Measurements from ENCODE around the gene SLC6A3.

The SLC6A3 gene

DNA sequence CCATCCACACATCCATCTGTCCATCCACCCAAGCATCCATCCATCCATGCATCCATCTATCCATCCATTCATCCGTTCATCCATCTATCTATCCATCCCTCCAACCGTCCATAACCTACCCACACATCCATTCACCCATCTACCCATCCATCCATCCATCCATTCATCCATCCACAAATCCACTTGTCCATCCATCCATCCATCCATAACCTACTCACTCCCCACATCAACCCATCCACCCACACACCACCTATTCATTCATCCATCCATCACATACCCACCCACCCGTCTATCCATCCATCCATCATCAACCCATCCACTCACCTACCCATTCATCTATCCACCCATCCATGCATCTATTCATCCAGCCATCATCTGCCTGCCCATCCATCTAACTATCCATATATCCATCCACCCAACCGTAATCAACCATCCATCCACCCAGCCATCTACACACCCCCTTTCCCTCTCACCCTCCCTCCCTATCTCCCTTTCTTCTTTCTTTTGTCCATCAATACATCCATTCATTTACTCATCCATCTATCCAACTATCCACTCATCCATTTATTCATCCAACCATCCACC, 56.8 kb downstream of the SLC6A3 start:
- Histone ChIP-seq H3K9ac (ENCODE audit: low read depth in 1 of 2, low read length in 2 of 2) (no peak overlapping the region), H3K27ac (ENCODE audit: low read depth, low read length) (no peak overlapping the region), H3K9me3 (ENCODE audit: control insufficient read depth in 1 of 2, low read length in 2 of 2) (no peaks in the 10 kb centered on the region), H3K4me3 (ENCODE audit: low read depth in 1 of 2, low read length in 2 of 2) (no peak overlapping the region), H3K36me3 (ENCODE audit: control insufficient read depth in 1 of 2, insufficient read depth in 2 of 2, low read length in 2 of 2) (no peaks in the 10 kb centered on the region), H3K4me1 (ENCODE audit: control insufficient read depth in 1 of 2, insufficient read depth in 2 of 2, low read length in 2 of 2) (peaks cover 14 to 20% of the 10 kb centered on the region in 2 donors), H3K27me3 (ENCODE audit: control insufficient read depth in 1 of 2, insufficient read depth in 2 of 2, low read length in 2 of 2) (peaks cover 0 to 9% of the 10 kb centered on the region in 2 donors)

DNA sequence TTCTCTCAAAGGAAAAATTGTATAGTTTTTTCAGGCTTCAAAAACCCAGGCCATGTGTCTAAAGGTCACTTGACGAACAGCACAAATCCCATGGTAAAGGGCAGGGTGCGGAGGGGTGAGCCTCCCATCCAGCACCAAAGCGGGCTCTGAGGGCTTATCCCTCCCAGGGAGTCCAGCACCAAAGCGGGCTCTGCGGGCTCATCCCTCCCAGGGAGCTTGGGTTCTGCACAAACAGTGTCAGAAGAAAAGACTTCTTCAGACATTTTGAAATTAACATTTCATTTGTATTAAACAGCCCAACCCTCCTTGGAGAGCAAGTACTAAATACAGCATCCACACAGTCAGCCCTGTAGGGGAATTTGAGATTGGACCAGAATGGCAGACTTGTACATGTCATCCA, 57.4 kb downstream of the SLC6A3 start:
- H3K9ac ChIP-seq (ENCODE audit: low read depth in 1 of 2, low read length in 2 of 2) = no peak overlapping the region
- H3K27ac ChIP-seq (ENCODE audit: low read depth, low read length) = no peak overlapping the region
- H3K36me3 ChIP-seq (ENCODE audit: control insufficient read depth in 1 of 2, insufficient read depth in 2 of 2, low read length in 2 of 2) = no peaks in the 10 kb centered on the region
- no peaks in the 10 kb centered on the region for H3K9me3 ChIP-seq (ENCODE audit: control insufficient read depth in 1 of 2, low read length in 2 of 2)
- peaks cover 14 to 20% of the 10 kb centered on the region in 2 donors for H3K4me1 ChIP-seq (ENCODE audit: control insufficient read depth in 1 of 2, insufficient read depth in 2 of 2, low read length in 2 of 2)
- H3K4me3 ChIP-seq (ENCODE audit: low read depth in 1 of 2, low read length in 2 of 2) = no peak overlapping the region
- H3K27me3 ChIP-seq (ENCODE audit: control insufficient read depth in 1 of 2, insufficient read depth in 2 of 2, low read length in 2 of 2) = peaks cover 0 to 7% of the 10 kb centered on the region in 2 donors

DNA sequence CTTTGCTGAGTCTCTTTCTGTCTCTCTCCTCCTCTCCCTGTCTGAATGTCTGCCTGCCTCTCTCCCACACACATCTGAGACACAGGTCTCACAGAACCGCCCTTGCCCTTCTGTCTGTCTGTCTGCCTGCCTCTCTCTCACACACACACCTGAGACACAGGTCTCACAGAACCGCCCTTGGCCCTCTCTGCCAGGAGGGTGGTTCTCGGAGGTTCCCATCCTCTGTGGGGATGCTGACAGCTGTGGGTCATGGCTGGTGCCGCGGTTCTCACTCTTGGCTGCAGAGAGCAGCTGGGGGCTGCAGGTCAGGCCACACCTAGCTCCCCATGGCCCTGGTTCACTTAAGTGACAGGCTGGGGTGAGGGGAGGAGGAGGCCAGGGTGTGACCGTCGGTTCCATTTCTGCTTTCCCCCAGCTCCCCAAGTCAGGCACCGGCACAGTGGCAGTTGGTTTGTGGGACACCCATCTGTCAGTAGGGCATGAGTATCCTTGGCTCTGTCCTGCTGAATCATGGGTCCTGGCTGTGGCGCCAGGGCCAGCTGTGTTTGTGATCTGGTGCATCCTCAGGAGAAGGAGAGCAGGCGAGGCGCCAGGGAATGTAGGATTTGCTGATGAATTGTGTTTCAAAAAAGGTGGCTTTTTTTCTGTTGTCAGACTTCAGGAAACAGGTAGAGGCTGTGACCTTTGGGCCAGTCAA, 58.0 kb downstream of the SLC6A3 start:
- no peak overlapping the region for H3K27ac ChIP-seq (ENCODE audit: low read depth, low read length)

DNA sequence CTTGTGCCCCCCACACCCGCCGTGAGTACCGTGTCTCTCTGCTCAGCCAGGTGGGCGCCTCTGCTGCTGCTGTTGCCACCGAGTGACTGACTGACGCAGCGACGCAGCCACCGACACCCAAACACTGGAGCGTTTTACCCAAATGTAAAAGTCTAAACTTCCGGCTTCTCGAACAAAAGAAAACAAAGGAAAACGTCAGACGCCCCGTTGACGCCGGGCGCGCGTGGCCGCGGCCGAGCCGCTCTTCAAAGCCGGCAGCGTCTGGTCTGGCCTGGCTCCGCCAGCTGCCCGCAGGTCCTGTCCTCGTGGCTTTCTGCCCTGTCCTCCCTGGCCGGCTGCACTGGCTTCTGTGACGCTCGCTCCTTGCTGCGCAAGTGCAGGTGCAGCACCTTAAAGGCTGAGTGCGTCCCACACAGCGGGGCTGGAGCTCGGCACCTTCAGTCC, 58.9 kb downstream of the SLC6A3 start:
- peak overlapping the region; percentile 80 to 85 for H3K9ac ChIP-seq (ENCODE audit: low read depth in 1 of 2, low read length in 2 of 2)
- H3K27ac ChIP-seq (ENCODE audit: low read depth, low read length) = peak overlapping the region; percentile 77
- H3K4me3 ChIP-seq (ENCODE audit: low read depth in 1 of 2, low read length in 2 of 2) = peak overlapping the region; percentile 74 to 79
- peaks cover 0 to 5% of the 10 kb centered on the region in 2 donors for H3K27me3 ChIP-seq (ENCODE audit: control insufficient read depth in 1 of 2, insufficient read depth in 2 of 2, low read length in 2 of 2)
- H3K36me3 ChIP-seq (ENCODE audit: control insufficient read depth in 1 of 2, insufficient read depth in 2 of 2, low read length in 2 of 2) = no peaks in the 10 kb centered on the region
- H3K9me3 ChIP-seq (ENCODE audit: control insufficient read depth in 1 of 2, low read length in 2 of 2) = no peaks in the 10 kb centered on the region
- H3K4me1 ChIP-seq (ENCODE audit: control insufficient read depth in 1 of 2, insufficient read depth in 2 of 2, low read length in 2 of 2) = peaks cover 12 to 14% of the 10 kb centered on the region in 2 donors

More for the DNA sequence above, 58.0 kb downstream of the SLC6A3 start:
- no peaks in the 10 kb centered on the region for H3K36me3 ChIP-seq (ENCODE audit: control insufficient read depth in 1 of 2, insufficient read depth in 2 of 2, low read length in 2 of 2)
- peak overlapping the region in 1 of 2 donors; percentile 85 for H3K9ac ChIP-seq (ENCODE audit: low read depth in 1 of 2, low read length in 2 of 2)
- H3K4me3 ChIP-seq (ENCODE audit: low read depth in 1 of 2, low read length in 2 of 2) = no peak overlapping the region
- H3K27me3 ChIP-seq (ENCODE audit: control insufficient read depth in 1 of 2, insufficient read depth in 2 of 2, low read length in 2 of 2) = peaks cover 0 to 5% of the 10 kb centered on the region in 2 donors
- no peaks in the 10 kb centered on the region for H3K9me3 ChIP-seq (ENCODE audit: control insufficient read depth in 1 of 2, low read length in 2 of 2)
- H3K4me1 ChIP-seq (ENCODE audit: control insufficient read depth in 1 of 2, insufficient read depth in 2 of 2, low read length in 2 of 2) = peaks cover 14 to 20% of the 10 kb centered on the region in 2 donors

DNA sequence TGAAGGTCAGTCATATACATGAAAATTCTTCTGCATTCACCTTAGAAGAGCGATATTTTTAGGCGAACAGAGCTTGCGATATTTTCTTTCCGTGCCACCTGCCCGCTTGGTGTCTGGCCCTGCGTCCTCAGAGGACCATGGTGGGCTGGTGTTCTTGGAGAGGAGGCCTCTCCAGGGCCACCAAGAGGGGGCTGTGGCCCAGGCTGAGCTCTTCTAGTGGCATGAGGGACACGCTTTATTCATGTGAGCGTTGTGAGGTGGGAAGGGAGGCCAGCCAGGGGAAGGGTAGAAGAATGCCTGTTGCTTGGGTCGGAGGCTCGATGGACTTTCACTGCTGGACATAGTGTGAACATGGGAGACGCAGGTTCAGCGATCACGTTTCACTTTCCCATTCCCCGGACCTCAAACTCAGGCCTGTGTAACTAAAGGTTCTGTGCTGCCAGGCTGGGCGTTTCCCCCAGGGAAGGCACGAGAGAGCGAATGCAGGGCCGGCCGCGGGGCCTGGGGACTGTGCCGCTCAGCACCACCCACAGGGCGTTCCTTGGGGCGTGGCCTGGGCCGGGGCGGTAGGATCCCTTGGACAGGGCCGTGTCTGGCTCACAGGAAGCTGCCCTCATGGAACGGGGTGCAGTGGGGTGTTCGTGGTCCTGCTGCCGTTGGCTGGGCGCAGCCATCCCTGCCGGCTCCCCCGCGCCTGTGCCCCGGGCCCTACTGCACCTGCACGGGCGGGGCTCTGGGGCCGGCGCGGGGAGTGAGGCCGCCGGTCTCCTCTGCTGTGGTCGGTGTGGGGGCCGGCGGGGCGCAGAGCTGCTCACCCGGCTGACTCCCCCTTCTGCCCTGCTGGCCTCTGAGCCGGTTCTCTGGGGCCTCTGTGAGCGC, 59.6 kb downstream of the SLC6A3 start:
- peak overlapping the region; percentile 80 to 85 for H3K9ac ChIP-seq (ENCODE audit: low read depth in 1 of 2, low read length in 2 of 2)
- peaks cover 4 to 5% of the 10 kb centered on the region in 2 donors for H3K27me3 ChIP-seq (ENCODE audit: control insufficient read depth in 1 of 2, insufficient read depth in 2 of 2, low read length in 2 of 2)
- peak overlapping the region; percentile 74 to 79 for H3K4me3 ChIP-seq (ENCODE audit: low read depth in 1 of 2, low read length in 2 of 2)
- no peaks in the 10 kb centered on the region for H3K36me3 ChIP-seq (ENCODE audit: control insufficient read depth in 1 of 2, insufficient read depth in 2 of 2, low read length in 2 of 2)
- peaks cover 13 to 14% of the 10 kb centered on the region in 2 donors for H3K4me1 ChIP-seq (ENCODE audit: control insufficient read depth in 1 of 2, insufficient read depth in 2 of 2, low read length in 2 of 2)
- H3K9me3 ChIP-seq (ENCODE audit: control insufficient read depth in 1 of 2, low read length in 2 of 2) = no peaks in the 10 kb centered on the region
- peak overlapping the region; percentile 77 for H3K27ac ChIP-seq (ENCODE audit: low read depth, low read length)

DNA sequence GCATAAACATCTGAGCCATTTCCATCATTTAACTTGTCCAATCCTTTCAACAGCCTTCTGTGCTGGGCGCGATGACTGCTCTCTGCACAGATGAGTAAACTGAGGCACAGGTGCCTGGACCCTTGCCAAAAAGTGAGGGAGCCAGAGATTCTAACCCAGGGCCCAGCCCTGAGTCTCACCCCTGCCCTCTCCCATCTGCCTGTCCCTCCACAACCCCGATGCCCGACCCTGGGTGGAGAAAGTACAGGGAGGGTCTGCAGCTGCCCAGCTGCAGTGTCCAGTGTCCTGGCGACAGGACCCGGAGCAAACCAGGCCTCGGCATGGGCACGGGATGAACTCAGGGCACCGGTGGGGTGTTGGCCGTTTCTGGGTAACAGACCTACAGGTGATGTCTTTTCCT, 60.7 kb downstream of the SLC6A3 start:
- Histone ChIP-seq H3K27me3 (ENCODE audit: control insufficient read depth in 1 of 2, insufficient read depth in 2 of 2, low read length in 2 of 2) (peaks cover 4 to 5% of the 10 kb centered on the region in 2 donors), H3K9me3 (ENCODE audit: control insufficient read depth in 1 of 2, low read length in 2 of 2) (no peaks in the 10 kb centered on the region), H3K36me3 (ENCODE audit: control insufficient read depth in 1 of 2, insufficient read depth in 2 of 2, low read length in 2 of 2) (no peaks in the 10 kb centered on the region), H3K9ac (ENCODE audit: low read depth in 1 of 2, low read length in 2 of 2) (no peak overlapping the region), H3K4me3 (ENCODE audit: low read depth in 1 of 2, low read length in 2 of 2) (no peak overlapping the region), H3K4me1 (ENCODE audit: control insufficient read depth in 1 of 2, insufficient read depth in 2 of 2, low read length in 2 of 2) (peaks cover 14 to 16% of the 10 kb centered on the region in 2 donors), H3K27ac (ENCODE audit: low read depth, low read length) (no peak overlapping the region)

DNA sequence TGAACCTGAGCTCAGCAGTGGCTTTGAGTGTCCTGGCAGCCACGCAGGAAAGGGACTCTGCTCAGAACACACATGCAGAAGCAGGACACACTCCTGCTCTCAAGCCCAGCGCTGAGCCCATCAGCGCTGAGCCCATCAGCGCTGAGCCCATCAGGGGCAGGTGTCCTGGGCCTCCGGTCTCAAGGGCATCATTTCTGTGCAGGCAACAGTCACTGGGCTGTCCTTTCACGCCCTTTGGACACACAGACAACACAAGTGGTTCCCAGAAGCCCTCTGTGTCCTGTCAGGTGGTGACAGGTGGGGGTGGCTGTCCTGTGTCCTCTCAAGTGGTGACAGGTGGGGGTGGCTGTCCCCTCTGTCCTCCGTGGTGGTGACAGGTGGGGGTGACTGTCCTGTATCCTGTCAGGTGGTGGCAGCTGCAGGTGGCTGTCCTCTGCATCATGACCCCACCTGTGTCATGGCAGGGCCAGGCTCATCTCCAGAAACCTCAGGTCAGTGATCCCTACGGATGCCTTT, 61.3 kb downstream of the SLC6A3 start:
- Histone ChIP-seq H3K27ac (ENCODE audit: low read depth, low read length) (no peak overlapping the region), H3K4me1 (ENCODE audit: control insufficient read depth in 1 of 2, insufficient read depth in 2 of 2, low read length in 2 of 2) (peaks cover 14 to 16% of the 10 kb centered on the region in 2 donors), H3K9ac (ENCODE audit: low read depth in 1 of 2, low read length in 2 of 2) (no peak overlapping the region), H3K9me3 (ENCODE audit: control insufficient read depth in 1 of 2, low read length in 2 of 2) (no peaks in the 10 kb centered on the region), H3K27me3 (ENCODE audit: control insufficient read depth in 1 of 2, insufficient read depth in 2 of 2, low read length in 2 of 2) (peaks cover 4 to 8% of the 10 kb centered on the region in 2 donors), H3K4me3 (ENCODE audit: low read depth in 1 of 2, low read length in 2 of 2) (no peak overlapping the region), H3K36me3 (ENCODE audit: control insufficient read depth in 1 of 2, insufficient read depth in 2 of 2, low read length in 2 of 2) (no peaks in the 10 kb centered on the region)

DNA sequence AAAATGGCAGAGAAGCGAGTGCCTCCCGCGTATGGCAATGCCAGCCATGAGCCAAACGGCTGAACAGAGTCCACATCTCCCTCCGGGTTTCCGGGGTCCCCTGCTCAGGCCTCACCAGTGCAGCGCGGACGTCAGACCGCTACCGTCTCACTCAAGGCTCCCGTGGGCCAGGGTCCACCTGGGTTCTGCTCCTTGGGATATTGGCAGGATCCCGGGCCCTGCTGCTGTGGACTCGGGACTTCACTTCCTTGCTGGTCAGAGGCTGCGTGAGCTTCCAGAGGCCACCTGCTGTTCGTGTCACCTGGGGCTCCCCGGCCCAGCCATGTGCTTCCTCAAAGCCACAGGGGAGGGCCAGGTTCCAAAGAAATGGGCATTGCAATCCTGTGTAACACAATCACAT, 61.9 kb downstream of the SLC6A3 start:
- no peak overlapping the region for H3K27ac ChIP-seq (ENCODE audit: low read depth, low read length)
- H3K4me1 ChIP-seq (ENCODE audit: control insufficient read depth in 1 of 2, insufficient read depth in 2 of 2, low read length in 2 of 2) = peaks cover 14 to 16% of the 10 kb centered on the region in 2 donors
- H3K36me3 ChIP-seq (ENCODE audit: control insufficient read depth in 1 of 2, insufficient read depth in 2 of 2, low read length in 2 of 2) = no peaks in the 10 kb centered on the region
- H3K9ac ChIP-seq (ENCODE audit: low read depth in 1 of 2, low read length in 2 of 2) = no peak overlapping the region
- H3K27me3 ChIP-seq (ENCODE audit: control insufficient read depth in 1 of 2, insufficient read depth in 2 of 2, low read length in 2 of 2) = peaks cover 4 to 11% of the 10 kb centered on the region in 2 donors
- H3K9me3 ChIP-seq (ENCODE audit: control insufficient read depth in 1 of 2, low read length in 2 of 2) = no peaks in the 10 kb centered on the region
- no peak overlapping the region for H3K4me3 ChIP-seq (ENCODE audit: low read depth in 1 of 2, low read length in 2 of 2)

DNA sequence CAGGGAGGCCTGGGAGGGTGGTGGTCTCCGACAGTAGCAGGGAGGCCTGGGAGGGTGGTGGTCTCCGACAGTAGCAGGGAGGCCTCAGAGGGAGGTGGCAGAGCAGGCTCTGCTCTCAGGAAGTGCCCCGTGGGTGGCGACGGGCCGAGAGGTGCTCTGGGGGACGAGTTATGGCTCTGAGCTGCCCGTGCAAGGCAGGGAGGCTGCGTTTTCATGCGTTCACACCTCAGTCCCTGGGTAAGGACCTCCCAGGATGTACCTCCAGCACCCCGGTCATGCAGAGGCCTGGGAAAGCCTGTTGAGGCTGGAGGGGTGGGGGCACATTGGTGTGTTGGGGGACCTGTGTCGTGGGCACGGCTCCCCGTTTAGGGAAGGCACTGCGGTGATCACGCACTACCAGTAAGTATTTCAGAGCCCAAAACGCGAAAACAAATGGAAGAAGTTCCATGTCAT, 63.0 kb downstream of the SLC6A3 start:
- Histone ChIP-seq H3K27ac (ENCODE audit: low read depth, low read length) (no peak overlapping the region), H3K4me1 (ENCODE audit: control insufficient read depth in 1 of 2, insufficient read depth in 2 of 2, low read length in 2 of 2) (peaks cover 14 to 16% of the 10 kb centered on the region in 2 donors), H3K9ac (ENCODE audit: low read depth in 1 of 2, low read length in 2 of 2) (no peak overlapping the region), H3K36me3 (ENCODE audit: control insufficient read depth in 1 of 2, insufficient read depth in 2 of 2, low read length in 2 of 2) (no peaks in the 10 kb centered on the region), H3K4me3 (ENCODE audit: low read depth in 1 of 2, low read length in 2 of 2) (no peak overlapping the region), H3K27me3 (ENCODE audit: control insufficient read depth in 1 of 2, insufficient read depth in 2 of 2, low read length in 2 of 2) (peaks cover 4 to 11% of the 10 kb centered on the region in 2 donors), H3K9me3 (ENCODE audit: control insufficient read depth in 1 of 2, low read length in 2 of 2) (no peaks in the 10 kb centered on the region)
